Right lobe of liver (tissue), 4 donors: ENCODE data around the gene ZNF260.

Experiments used
- CTCF ChIP-seq, 4 donors: fragments of 200-600 bp in 3 of 4; fragments of 450-650 bp in 1 of 4; IDR thresholded peaks; one replicate each; pipeline versions ENCODE4 v1.5.1 to v1.8.0; 2016 to 2022; ENCODE audit warnings: antibody characterized with exemption in 4 of 4, mild to moderate bottlenecking in 2 of 4
- POLR2A ChIP-seq: fragments of 450-650 bp; IDR thresholded peaks from one replicate; pipeline ENCODE4 v1.6.1; 2017; ENCODE audit warnings: antibody characterized with exemption, mild to moderate bottlenecking
- donor health status: DM: no; HTN: no; CAD: no.
- donor health status: DM: no; HTN: no; CAD: no.
- donor health status: DM: no; HTN: yes; CAD: no.

GRCh38 chr19:36528921-36529518 is 949 bp upstream of the ZNF260 start:
- TF ChIP-seq POLR2A (no peak), CTCF (IDR thresholded peaks at IDR 0.05) (no peak)
